HepG2 (cell line): ENCODE results near the gene STKLD1.

Experiments used
- EZH2 ChIP-seq: conservative IDR thresholded peaks from 2 replicates; pipeline ENCODE4 v1.6.1; 2012; ENCODE audit warnings: mild to moderate bottlenecking, low read depth, low read length, moderate library complexity
- HDAC1 ChIP-seq: sonication (generic); formaldehyde crosslinking; IDR thresholded peaks from 2 replicates; pipeline ENCODE4 v1.5.1; 2020; ENCODE audit warnings: mild to moderate bottlenecking, missing genetic modification reagents
- ZBTB1 ChIP-seq: sonication (generic); formaldehyde crosslinking; IDR thresholded peaks from 2 replicates; pipeline ENCODE4 v1.4.0; 2020; ENCODE audit warnings: missing genetic modification reagents, borderline replicate concordance
- ZNF101 ChIP-seq: sonication (generic); formaldehyde crosslinking; IDR thresholded peaks from 2 replicates; pipeline ENCODE4 v1.4.0; 2020; ENCODE audit warnings: mild to moderate bottlenecking, low read depth, missing genetic modification reagents, borderline replicate concordance
- ZUFSP ChIP-seq: sonication (generic); formaldehyde crosslinking; IDR thresholded peaks from 2 replicates; pipeline ENCODE4 v1.9.0; 2021; ENCODE audit warnings: missing genetic modification reagents, mild to moderate bottlenecking, borderline replicate concordance

GRCh38 chr9:133351526-133351907, 24.6 kb upstream of the STKLD1 start:
- TF ChIP-seq HDAC1 (no peak), ZNF101 (CRISPR knock-in tag) (no peak), ZBTB1 (no peak), EZH2 (no peak), ZUFSP (CRISPR knock-in tag) (no peak)
